HepG2 (cell line): Measurements from ENCODE around the gene CLDN3. TPM values are rescaled to one million over a fixed set of nuclear protein-coding genes. Genes with fewer than 3 reads are reported as not detected.

Experiments
- AHDC1 ChIP-seq: sonication (generic); formaldehyde crosslinking; IDR thresholded peaks from 2 replicates; pipeline ENCODE4 v1.5.1; 2020; ENCODE audit warnings: mild to moderate bottlenecking, missing genetic modification reagents, borderline replicate concordance
- ATF5 ChIP-seq: sonication (generic); formaldehyde crosslinking; IDR thresholded peaks from 2 replicates; pipeline ENCODE4 v1.4.0; 2020; ENCODE audit warnings: mild to moderate bottlenecking, low read depth, missing genetic modification reagents
- GPN1 ChIP-seq: sonication (generic); formaldehyde crosslinking; IDR thresholded peaks from 2 replicates; pipeline ENCODE4 v1.5.1; 2020; ENCODE audit warnings: missing genetic modification reagents, borderline replicate concordance
- KDM5A ChIP-seq: fragments of 200-600 bp; sonication (generic); IDR thresholded peaks from 2 replicates; pipeline ENCODE4 v1.7.0; 2018; ENCODE audit warnings: antibody characterized with exemption, mild to moderate bottlenecking, low read length, borderline replicate concordance
- MEF2D ChIP-seq: sonication (generic); formaldehyde crosslinking; IDR thresholded peaks from 2 replicates; pipeline ENCODE4 v1.5.1; 2020; ENCODE audit warnings: mild to moderate bottlenecking, missing genetic modification reagents
- MEIS2 ChIP-seq: sonication (generic); formaldehyde crosslinking; IDR thresholded peaks from 2 replicates; pipeline ENCODE4 v1.9.0; 2021; ENCODE audit warnings: mild to moderate bottlenecking, missing genetic modification reagents
- SOX13 ChIP-seq, 3 experiments: fragments of 450-650 bp in 1 of 3; sonication (generic) in 1 of 3; formaldehyde crosslinking in 1 of 3; IDR thresholded peaks in 2 of 3; conservative IDR thresholded peaks in 1 of 3; 2 replicates each; pipeline versions ENCODE4 v1.5.0 to v1.6.1; 2016 to 2020; ENCODE audit warnings: antibody characterized with exemption in 1 of 3, mild to moderate bottlenecking in 1 of 3, missing compliant biosample characterization in 1 of 3, missing genetic modification reagents in 1 of 3, moderate library complexity in 1 of 3
- WIZ ChIP-seq: sonication (generic); formaldehyde crosslinking; IDR thresholded peaks from 2 replicates; pipeline ENCODE4 v1.5.1; 2020; ENCODE audit warnings: mild to moderate bottlenecking, missing genetic modification reagents
- ZNF136 ChIP-seq: sonication (generic); formaldehyde crosslinking; IDR thresholded peaks from 2 replicates; pipeline ENCODE4 v1.8.1; 2022; ENCODE audit warnings: low read depth, mild to moderate bottlenecking, moderate library complexity, missing genetic modification reagents
- ZNF562 ChIP-seq: sonication (generic); formaldehyde crosslinking; IDR thresholded peaks from 2 replicates; pipeline ENCODE4 v1.8.0; 2022; ENCODE audit warnings: missing genetic modification reagents, borderline replicate concordance
- ZNF616 ChIP-seq: sonication (generic); formaldehyde crosslinking; IDR thresholded peaks from 2 replicates; pipeline ENCODE4 v1.5.0; 2020; ENCODE audit warnings: low read depth, mild to moderate bottlenecking, missing genetic modification reagents
- ZNF841 ChIP-seq: sonication (generic); formaldehyde crosslinking; IDR thresholded peaks from 2 replicates; pipeline ENCODE4 v1.8.1; 2023; ENCODE audit warnings: missing genetic modification reagents, borderline replicate concordance
- ZSCAN9 ChIP-seq: IDR thresholded peaks from 2 replicates; pipeline ENCODE4 v1.6.1; 2016; ENCODE audit warnings: borderline replicate concordance
- polyA plus RNA-seq, 8 experiments: library from polyadenylated mRNA; depleted of rRNA in 3 of 8; stranded (reverse) in 7 of 8; unstranded in 1 of 8; fragments of >200 nt; fragmentation: Illumina TruSeq in 4 of 8; extraction: Trizol in 4 of 8; gene quantifications; 2 replicates each; pipeline versions ENCODE4 v1.2.1 to v1.2.3, GENCODE V29; 2011 to 2016; ENCODE audit warnings: low read depth in 4 of 8, missing spikeins in 1 of 8, mixed read lengths in 1 of 8; ENCODE audit not compliant: insufficient read depth in 1 of 8
- total RNA-seq, 5 experiments: library from RNA; depleted of rRNA; stranded (reverse); fragments of >200 nt; fragmentation: Illumina TruSeq; extraction: Trizol; gene quantifications; 2 replicates each; pipeline ENCODE4 v1.2.3, GENCODE V29; 2016; ENCODE audit warnings: low read depth in 1 of 5
- TF ChIP-seq, protein P1 (sequence below): sonication (generic); formaldehyde crosslinking; IDR thresholded peaks from 2 replicates; pipeline ENCODE4 v1.5.0; 2020; ENCODE audit warnings: mild to moderate bottlenecking, missing genetic modification reagents, borderline replicate concordance

CLDN3 gene
- total and polyA plus RNA-seq, 2 of the 13 experiments (the other 11 are each of a cell fraction or from before 2014, with no cell fraction given) = 0.31 to 0.51 TPM

- TF ChIP-seq ATF5 (CRISPR knock-in tag) (no peak), ZNF136 (CRISPR knock-in tag) (0 out of 2 replicates have a peak, but pooled peaks have one; percentile 47), MEF2D (CRISPR knock-in tag) (no peak), KDM5A (peak; percentile 46; the same call in 1 of the 2 replicates), ZNF562 (no peak), WIZ (CRISPR knock-in tag) (no peak), ZNF616 (no peak), SOX13 (IDR thresholded peaks at IDR 0.05) (no peak), SOX13 (CRISPR knock-in tag; conservative IDR thresholded peaks at IDR 0.05 in 1 of 2, IDR thresholded peaks at IDR 0.05 in 1 of 2) (no peak), ZSCAN9 (CRISPR knock-in tag) (no peak), GPN1 (CRISPR knock-in tag) (no peak), ZNF841 (no peak), AHDC1 (no peak), MEIS2 (no peak)
- TF ChIP-seq, protein P1, sequence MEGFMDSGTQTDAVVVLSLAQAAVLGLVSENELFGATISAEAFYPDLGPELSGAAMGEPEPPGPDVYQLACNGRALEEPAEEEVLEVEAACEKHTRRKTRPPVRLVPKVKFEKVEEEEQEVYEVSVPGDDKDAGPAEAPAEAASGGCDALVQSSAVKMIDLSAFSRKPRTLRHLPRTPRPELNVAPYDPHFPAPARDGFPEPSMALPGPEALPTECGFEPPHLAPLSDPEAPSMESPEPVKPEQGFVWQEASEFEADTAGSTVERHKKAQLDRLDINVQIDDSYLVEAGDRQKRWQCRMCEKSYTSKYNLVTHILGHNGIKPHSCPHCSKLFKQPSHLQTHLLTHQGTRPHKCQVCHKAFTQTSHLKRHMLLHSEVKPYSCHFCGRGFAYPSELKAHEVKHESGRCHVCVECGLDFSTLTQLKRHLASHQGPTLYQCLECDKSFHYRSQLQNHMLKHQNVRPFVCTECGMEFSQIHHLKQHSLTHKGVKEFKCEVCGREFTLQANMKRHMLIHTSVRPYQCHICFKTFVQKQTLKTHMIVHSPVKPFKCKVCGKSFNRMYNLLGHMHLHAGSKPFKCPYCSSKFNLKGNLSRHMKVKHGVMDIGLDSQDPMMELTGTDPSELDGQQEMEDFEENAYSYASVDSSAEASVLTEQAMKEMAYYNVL (CRISPR knock-in tag) = no peak
Observed at GRCh38 chr7:73742753-73743641, 27.1 kb downstream of the CLDN3 start (continued).
